HEK293 (cell line): ENCODE measurements around the gene FZR1.

Source experiments
- CTCF ChIA-PET: fragments of 350-600 bp; formaldehyde crosslinking; extraction: SDS; loops from one replicate; lab custom pipeline; 2021; ENCODE audit warnings: antibody characterized with exemption; lab: Yijun Ruan, JAX
- POLR2A ChIA-PET: fragments of 300-600 bp; formaldehyde crosslinking; extraction: SDS; loops from one replicate; lab custom pipeline; 2020; ENCODE audit warnings: antibody characterized with exemption, inconsistent platforms; lab: Yijun Ruan, JAX
- H3K27ac ChIP-seq: fragments of 200-500 bp; sonication (Bioruptor generic); 2 replicates; pipeline ENCODE4 v1.5.1; 2014; ENCODE audit warnings: low read depth, low read length, control low read depth, inconsistent platforms; ENCODE audit errors: extremely low read depth
- H3K36me3 ChIP-seq, 2 experiments: fragments of 200-500 bp in 1 of 2; sonication (Bioruptor generic) in 1 of 2; 1 replicate in 1 of 2; 2 replicates in 1 of 2; pipeline ENCODE4 v1.5.1; 2014 to 2017; ENCODE audit warnings: inconsistent platforms in 2 of 2, low read length in 2 of 2; ENCODE audit not compliant: control insufficient read depth in 2 of 2, insufficient read depth in 1 of 2
- H3K4me1 ChIP-seq: fragments of 200-500 bp; sonication (Bioruptor generic); 2 replicates; pipeline ENCODE4 v1.5.1; 2014; ENCODE audit warnings: mild to moderate bottlenecking, low read length, inconsistent platforms; ENCODE audit not compliant: control insufficient read depth, insufficient read depth
- H3K4me3 ChIP-seq: 2 replicates; pipeline ENCODE4 v1.5.1; 2011; ENCODE audit warnings: low read depth, mild to moderate bottlenecking, control low read depth, low read length, moderate library complexity
- H3K9me3 ChIP-seq: fragments of 200-500 bp; sonication (Bioruptor generic); 2 replicates; pipeline ENCODE4 v1.5.1; 2014; ENCODE audit warnings: low read depth, low read length, inconsistent platforms; ENCODE audit not compliant: control insufficient read depth, insufficient read depth
- KLF1 ChIP-seq: fragments of 450-650 bp; formaldehyde crosslinking; IDR thresholded peaks from 2 replicates; pipeline ENCODE4 v1.5.1; 2016; ENCODE audit warnings: missing biosample characterization, missing genetic modification characterization
- KLF8 ChIP-seq: fragments of 450-650 bp; formaldehyde crosslinking; IDR thresholded peaks from 2 replicates; pipeline ENCODE4 v1.5.1; 2016; ENCODE audit warnings: missing biosample characterization, missing genetic modification characterization
- MZF1 ChIP-seq: fragments of 450-650 bp; formaldehyde crosslinking; IDR thresholded peaks from 2 replicates; pipeline ENCODE4 v1.5.1; 2017; ENCODE audit warnings: missing biosample characterization, missing genetic modification characterization, borderline replicate concordance
- ZFHX2 ChIP-seq: fragments of 450-650 bp; formaldehyde crosslinking; conservative IDR thresholded peaks from 2 replicates; pipeline ENCODE4 v1.5.1; 2016; ENCODE audit warnings: missing biosample characterization, missing genetic modification characterization
- ZIC2 ChIP-seq: fragments of 450-650 bp; formaldehyde crosslinking; IDR thresholded peaks from 2 replicates; pipeline ENCODE4 v1.5.1; 2016; ENCODE audit warnings: missing biosample characterization, missing genetic modification characterization
- ZNF133 ChIP-seq: fragments of 450-650 bp; formaldehyde crosslinking; IDR thresholded peaks from 2 replicates; pipeline ENCODE4 v1.5.1; 2016; ENCODE audit warnings: missing biosample characterization, missing genetic modification characterization
- ZNF140 ChIP-seq: fragments of 450-650 bp; formaldehyde crosslinking; IDR thresholded peaks from 2 replicates; pipeline ENCODE4 v1.5.1; 2016; ENCODE audit warnings: missing biosample characterization, missing genetic modification characterization
- ZNF146 ChIP-seq: fragments of 450-650 bp; formaldehyde crosslinking; IDR thresholded peaks from 2 replicates; pipeline ENCODE4 v1.5.1; 2016; ENCODE audit warnings: missing biosample characterization, missing genetic modification characterization
- ZNF223 ChIP-seq: fragments of 450-650 bp; formaldehyde crosslinking; IDR thresholded peaks from 2 replicates; pipeline ENCODE4 v1.5.1; 2016; ENCODE audit warnings: missing biosample characterization, missing genetic modification characterization
- ZNF239 ChIP-seq: fragments of 450-650 bp; formaldehyde crosslinking; IDR thresholded peaks from 2 replicates; pipeline ENCODE4 v1.5.1; 2016; ENCODE audit warnings: missing biosample characterization, missing genetic modification characterization
- ZNF24 ChIP-seq: fragments of 450-650 bp; formaldehyde crosslinking; IDR thresholded peaks from 2 replicates; pipeline ENCODE4 v1.5.1; 2016; ENCODE audit warnings: missing biosample characterization, missing genetic modification characterization
- ZNF324 ChIP-seq: fragments of 450-650 bp; formaldehyde crosslinking; IDR thresholded peaks from 2 replicates; pipeline ENCODE4 v1.5.1; 2016; ENCODE audit warnings: missing biosample characterization, missing genetic modification characterization
- ZNF37A ChIP-seq: fragments of 450-650 bp; IDR thresholded peaks from 2 replicates; pipeline ENCODE4 v1.5.1; 2018; ENCODE audit warnings: missing biosample characterization, missing genetic modification characterization
- ZNF600 ChIP-seq: fragments of 450-650 bp; formaldehyde crosslinking; IDR thresholded peaks from 2 replicates; pipeline ENCODE4 v1.5.1; 2016; ENCODE audit warnings: missing biosample characterization, missing genetic modification characterization
- ZNF623 ChIP-seq: fragments of 450-650 bp; formaldehyde crosslinking; IDR thresholded peaks from 2 replicates; pipeline ENCODE4 v1.5.1; 2016; ENCODE audit warnings: missing biosample characterization, missing genetic modification characterization
- ZNF777 ChIP-seq: fragments of 450-650 bp; formaldehyde crosslinking; IDR thresholded peaks from 2 replicates; pipeline ENCODE4 v1.5.1; 2017; ENCODE audit warnings: missing biosample characterization, missing genetic modification characterization, borderline replicate concordance
- TF ChIP-seq, protein P1 (sequence below): fragments of 450-650 bp; formaldehyde crosslinking; IDR thresholded peaks from 2 replicates; pipeline ENCODE4 v1.5.1; 2016; ENCODE audit warnings: missing biosample characterization, missing genetic modification characterization
- TF ChIP-seq, protein P2 (sequence below): fragments of 450-650 bp; formaldehyde crosslinking; IDR thresholded peaks from 2 replicates; pipeline ENCODE4 v1.5.1; 2016; ENCODE audit warnings: missing biosample characterization, missing genetic modification characterization

Gene FZR1

DNA sequence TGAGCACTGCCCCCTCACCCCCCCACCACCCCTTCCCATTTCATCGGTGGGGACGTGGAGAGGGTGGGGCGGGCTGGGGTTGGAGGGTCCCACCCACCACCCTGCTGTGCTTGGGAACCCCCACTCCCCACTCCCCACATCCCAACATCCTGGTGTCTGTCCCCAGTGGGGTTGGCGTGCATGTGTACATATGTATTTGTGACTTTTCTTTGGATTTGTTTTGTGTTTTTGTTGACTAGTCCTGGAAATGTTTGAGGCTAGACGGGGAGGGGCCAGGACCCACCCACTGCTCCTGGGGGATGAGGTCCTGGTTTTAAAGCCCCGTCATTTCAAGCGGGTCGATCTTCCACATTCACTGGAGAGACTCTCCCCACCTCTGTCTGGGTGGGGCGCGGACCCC is 29.9 kb downstream of the FZR1 start:
- H3K36me3 ChIP-seq, result peaks cover 3 to 62% of the 10 kb centered on the region in 2 experiments; a peak in 2 of 3 replicates
- no peak overlapping the region for H3K4me3 ChIP-seq
- no peak for TF ChIP-seq MZF1 (tag by site-specific recombination)
- TF ChIP-seq ZNF37A (tag by site-specific recombination), result no peak
- peak; percentile 54 for TF ChIP-seq KLF8 (tag by site-specific recombination)
- TF ChIP-seq, all 188 proteins: peak for 1
- no peaks in the 10 kb centered on the region for H3K9me3 ChIP-seq
- ChIA-PET CTCF (no interaction called here), POLR2A (no interaction called here)
- no peak overlapping the region for H3K27ac ChIP-seq
- no peaks in the 10 kb centered on the region for H3K4me1 ChIP-seq

DNA sequence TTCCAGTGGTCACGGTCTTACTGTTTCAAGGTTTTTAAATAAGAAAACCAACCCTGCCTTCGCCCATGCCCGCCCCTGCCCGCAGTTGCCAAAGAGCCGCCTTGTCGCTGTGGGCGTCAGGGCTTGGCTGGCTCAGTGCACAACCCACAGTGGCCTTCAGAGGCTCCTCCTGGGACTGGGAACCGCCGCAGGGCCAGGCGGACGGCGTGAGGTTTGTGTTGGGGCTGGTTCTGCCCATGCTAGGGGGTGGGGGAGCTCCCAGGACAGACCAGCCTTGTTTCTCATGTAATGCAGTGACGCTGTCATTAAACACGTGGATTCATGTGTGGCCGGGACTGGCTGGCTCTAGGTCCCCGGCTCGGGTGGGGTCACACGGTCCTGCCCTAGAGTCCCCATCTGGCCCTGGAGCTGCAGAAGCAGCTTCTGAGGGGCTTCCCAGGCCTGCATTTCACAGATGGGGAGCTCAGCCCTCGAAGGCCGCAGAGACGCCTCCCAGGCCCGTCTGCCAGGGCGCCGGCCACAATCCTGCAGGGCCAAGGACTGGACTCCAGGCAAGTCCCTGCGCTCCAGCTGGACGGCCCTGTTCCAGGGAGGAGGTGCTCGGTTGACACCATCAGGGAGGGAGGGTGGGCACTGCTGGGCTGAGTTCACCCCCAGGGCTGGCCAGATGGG is 30.5 kb downstream of the FZR1 start:
- ChIA-PET CTCF (interaction anchor here (0.6 kb wide), 1 partner anchor 389 kb away, joined by 4 read pairs; no protein-coding TSS in a partner anchor), POLR2A (interaction anchor here (0.6 to 0.8 kb wide), 3 partner anchors 20 to 824 kb away, joined by 3 read pairs; no protein-coding TSS in a partner anchor)
- H3K27ac ChIP-seq, result no peak overlapping the region

DNA sequence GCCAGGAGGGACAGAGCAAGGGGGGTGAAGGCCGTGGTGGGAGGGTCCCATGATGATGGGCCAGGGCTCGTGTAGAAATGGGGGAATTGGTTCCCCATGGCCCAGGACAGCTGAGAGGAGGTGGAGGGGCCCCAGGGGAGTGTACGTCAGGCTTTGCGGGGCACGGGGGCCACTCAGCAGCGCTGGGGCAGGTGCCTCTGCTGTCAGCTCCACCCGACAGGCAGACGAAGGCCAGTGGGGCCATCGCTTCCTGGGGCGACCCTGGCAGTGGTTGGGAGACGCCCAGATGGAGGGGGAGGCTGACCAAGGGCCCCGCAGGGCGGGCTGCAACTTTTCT is 31.0 kb downstream of the FZR1 start:
- no peaks in the 10 kb centered on the region for H3K4me1 ChIP-seq
- no peaks in the 10 kb centered on the region for H3K9me3 ChIP-seq
- H3K27ac ChIP-seq, result no peak overlapping the region
- CTCF ChIA-PET, result interaction anchor here (0.6 kb wide), 1 partner anchor 390 kb away, joined by 4 read pairs; no protein-coding TSS in a partner anchor
- no peak overlapping the region for H3K4me3 ChIP-seq
- POLR2A ChIA-PET, result interaction anchor here (0.6 to 0.8 kb wide), 4 partner anchors 20 to 823 kb away, joined by 3 read pairs; partner anchors contain the start of gene DOHH
- H3K36me3 ChIP-seq, result peaks cover 3 to 51% of the 10 kb centered on the region in 2 experiments; a peak in 2 of 3 replicates
- no peak for TF ChIP-seq ZNF24
- TF ChIP-seq, protein P1, sequence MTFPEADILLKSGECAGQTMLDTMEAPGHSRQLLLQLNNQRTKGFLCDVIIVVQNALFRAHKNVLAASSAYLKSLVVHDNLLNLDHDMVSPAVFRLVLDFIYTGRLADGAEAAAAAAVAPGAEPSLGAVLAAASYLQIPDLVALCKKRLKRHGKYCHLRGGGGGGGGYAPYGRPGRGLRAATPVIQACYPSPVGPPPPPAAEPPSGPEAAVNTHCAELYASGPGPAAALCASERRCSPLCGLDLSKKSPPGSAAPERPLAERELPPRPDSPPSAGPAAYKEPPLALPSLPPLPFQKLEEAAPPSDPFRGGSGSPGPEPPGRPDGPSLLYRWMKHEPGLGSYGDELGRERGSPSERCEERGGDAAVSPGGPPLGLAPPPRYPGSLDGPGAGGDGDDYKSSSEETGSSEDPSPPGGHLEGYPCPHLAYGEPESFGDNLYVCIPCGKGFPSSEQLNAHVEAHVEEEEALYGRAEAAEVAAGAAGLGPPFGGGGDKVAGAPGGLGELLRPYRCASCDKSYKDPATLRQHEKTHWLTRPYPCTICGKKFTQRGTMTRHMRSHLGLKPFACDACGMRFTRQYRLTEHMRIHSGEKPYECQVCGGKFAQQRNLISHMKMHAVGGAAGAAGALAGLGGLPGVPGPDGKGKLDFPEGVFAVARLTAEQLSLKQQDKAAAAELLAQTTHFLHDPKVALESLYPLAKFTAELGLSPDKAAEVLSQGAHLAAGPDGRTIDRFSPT (tag by site-specific recombination), result no peak

More for the DNA sequence above, 30.5 kb downstream of the FZR1 start:
- Histone ChIP-seq H3K4me3 (no peak overlapping the region), H3K4me1 (no peaks in the 10 kb centered on the region)
- TF ChIP-seq ZFHX2 (tag by site-specific recombination) (peak; percentile 47; the same call in 1 of the 2 replicates), ZNF600 (tag by site-specific recombination) (peak; percentile 38; the same call in 1 of the 2 replicates), ZNF146 (no peak)
- TF ChIP-seq, protein P1 (tag by site-specific recombination), result peak; percentile 66; the same call in 1 of the 2 replicates
- TF ChIP-seq, all 188 proteins: peak for 3
- H3K36me3 ChIP-seq, result peaks cover 3 to 56% of the 10 kb centered on the region in 2 experiments; a peak in 2 of 3 replicates
- no peaks in the 10 kb centered on the region for H3K9me3 ChIP-seq

DNA sequence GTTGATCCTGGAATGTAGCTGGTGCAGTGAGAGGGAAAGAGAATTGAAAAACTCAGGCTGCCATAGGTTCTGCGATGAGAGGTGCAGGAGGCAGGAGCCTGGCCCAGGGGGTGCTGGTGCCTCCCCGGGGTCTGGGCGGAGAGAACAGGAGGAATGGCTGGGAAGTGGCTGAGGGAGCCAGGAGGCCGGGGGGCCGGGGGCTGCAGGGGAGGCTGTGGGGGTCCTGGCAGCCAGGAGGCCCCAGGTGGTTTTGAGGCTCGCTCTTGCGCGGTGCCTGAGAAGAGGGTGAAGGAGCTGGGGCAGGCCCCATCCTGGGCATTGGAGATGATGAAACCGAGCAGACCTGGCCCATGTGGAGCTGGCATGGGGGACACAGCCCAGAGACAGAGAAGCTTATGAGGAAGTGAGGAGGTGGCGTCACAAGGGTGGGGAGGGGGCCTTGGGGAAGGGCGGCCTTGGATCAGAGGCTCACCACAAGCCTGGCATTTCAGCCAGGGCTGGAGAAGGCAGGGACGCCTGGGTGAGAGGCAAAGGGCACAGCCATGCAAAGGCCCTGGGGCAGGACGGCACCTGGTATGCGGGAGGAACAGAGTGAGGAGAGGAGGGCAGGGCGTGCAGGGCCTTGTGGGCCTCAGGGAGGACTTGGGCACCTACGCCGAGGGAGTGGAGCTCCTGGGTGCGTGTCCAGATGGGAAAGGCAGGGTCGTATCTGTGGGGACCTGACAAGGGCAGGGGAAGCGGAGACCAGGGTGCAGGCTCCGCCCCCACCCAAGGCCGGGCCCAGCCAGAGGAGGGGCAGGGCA is 31.5 kb downstream of the FZR1 start:
- Histone ChIP-seq H3K4me1 (no peaks in the 10 kb centered on the region), H3K36me3 (peaks cover 3 to 45% of the 10 kb centered on the region in 2 experiments; a peak in 2 of 3 replicates), H3K4me3 (no peak overlapping the region), H3K9me3 (no peaks in the 10 kb centered on the region), H3K27ac (peak overlapping the region; percentile 1; the same call in 1 of the 2 replicates)
- ChIA-PET CTCF (no interaction called here), POLR2A (interaction anchor here (0.5 to 0.8 kb wide), 3 partner anchors 19 to 48 kb away, joined by 3 read pairs; partner anchors contain the start of gene DOHH)
- no peak for TF ChIP-seq ZNF133 (tag by site-specific recombination)
- TF ChIP-seq, protein P2, sequence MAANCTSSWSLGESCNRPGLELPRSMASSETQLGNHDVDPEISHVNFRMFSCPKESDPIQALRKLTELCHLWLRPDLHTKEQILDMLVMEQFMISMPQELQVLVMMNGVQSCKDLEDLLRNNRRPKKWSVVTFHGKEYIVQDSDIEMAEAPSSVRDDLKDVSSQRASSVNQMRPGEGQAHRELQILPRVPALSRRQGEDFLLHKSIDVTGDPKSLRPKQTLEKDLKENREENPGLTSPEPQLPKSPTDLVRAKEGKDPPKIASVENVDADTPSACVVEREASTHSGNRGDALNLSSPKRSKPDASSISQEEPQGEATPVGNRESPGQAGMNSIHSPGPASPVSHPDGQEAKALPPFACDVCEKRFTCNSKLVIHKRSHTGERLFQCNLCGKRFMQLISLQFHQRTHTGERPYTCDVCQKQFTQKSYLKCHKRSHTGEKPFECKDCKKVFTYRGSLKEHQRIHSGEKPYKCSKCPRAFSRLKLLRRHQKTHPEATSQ, result peak; percentile 46; the same call in 1 of the 2 replicates
- 0 out of 2 replicates have a peak, but pooled peaks have one; percentile 59 for TF ChIP-seq ZNF239 (tag by site-specific recombination)
- TF ChIP-seq ZNF223 (tag by site-specific recombination), result no peak
- TF ChIP-seq ZNF777 (tag by site-specific recombination), result no peak
- TF ChIP-seq ZNF623, result peak; percentile 100
- TF ChIP-seq ZNF324 (tag by site-specific recombination), result no peak
- peak; percentile 34 for TF ChIP-seq ZIC2 (tag by site-specific recombination)
- TF ChIP-seq ZNF600 (tag by site-specific recombination), result 0 out of 2 replicates have a peak, but pooled peaks have one; percentile 29
- no peak for TF ChIP-seq ZNF140 (tag by site-specific recombination)
- TF ChIP-seq KLF8 (tag by site-specific recombination), result peak; percentile 84; the same call in 1 of the 2 replicates
- peak; percentile 26; the same call in 1 of the 2 replicates for TF ChIP-seq KLF1 (tag by site-specific recombination)
